Activated naive CD4-positive, alpha-beta T cell treated with anti-CD3 and anti-CD28 coated beads, Interleukin-2, amount 50 U/mL, for 24 hours (primary cell): ENCODE measurements around the gene FIBIN.

Source experiments
- H3K27ac Mint-ChIP-seq: one replicate; pipeline ENCODE4 v1.8.0; 2021; ENCODE audit warnings: mild to moderate bottlenecking, mixed read lengths
- H3K27me3 Mint-ChIP-seq: one replicate; pipeline ENCODE4 v1.8.0; 2021; ENCODE audit warnings: mixed read lengths
- H3K36me3 Mint-ChIP-seq: one replicate; pipeline ENCODE4 v1.8.0; 2021; ENCODE audit warnings: mixed read lengths
- H3K4me1 Mint-ChIP-seq: one replicate; pipeline ENCODE4 v1.8.0; 2021; ENCODE audit warnings: mixed read lengths
- H3K4me3 Mint-ChIP-seq: one replicate; pipeline ENCODE4 v1.8.0; 2021; ENCODE audit warnings: mild to moderate bottlenecking, mixed read lengths
- H3K9me3 Mint-ChIP-seq: one replicate; pipeline ENCODE4 v1.8.0; 2021; ENCODE audit warnings: mixed read lengths

FIBIN gene

DNA sequence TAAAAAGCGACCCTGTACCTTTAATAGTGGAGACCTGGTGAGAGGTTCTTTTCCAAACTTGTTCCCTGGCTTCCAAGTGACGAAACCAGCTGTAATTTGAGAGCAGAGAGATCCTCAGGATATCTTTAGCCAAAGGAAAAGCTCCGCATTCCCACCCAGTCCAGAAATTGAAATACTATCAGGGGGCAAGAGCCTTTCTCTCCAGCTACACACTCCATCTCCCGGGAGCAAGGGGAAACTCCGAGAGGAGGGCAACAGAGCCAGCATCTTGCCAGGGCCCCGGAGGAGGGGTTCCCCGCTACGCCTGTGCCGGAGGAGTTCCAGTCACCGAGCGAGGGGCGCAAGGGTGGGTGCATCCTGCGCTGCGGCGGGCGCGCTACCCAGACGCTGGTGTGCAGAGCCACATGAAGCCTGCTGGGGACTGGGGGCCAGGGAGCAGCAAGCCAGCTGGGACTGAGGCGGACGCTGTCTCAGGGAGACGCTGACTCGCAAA lies at the start of gene FIBIN:
Gene FIBIN (plus strand): TSS at position 148 of the 493 bp plus-strand sequence. CDS start 415 bp downstream, outside the sequence.
- peaks cover 8% of the 10 kb centered on the region for H3K9me3 Mint-ChIP-seq
- H3K27me3 Mint-ChIP-seq = peaks cover 3% of the 10 kb centered on the region
- no peaks in the 10 kb centered on the region for H3K4me1 Mint-ChIP-seq
- H3K27ac Mint-ChIP-seq = no peak within 1 kb of the TSS
- no peaks in the 10 kb centered on the region for H3K36me3 Mint-ChIP-seq
- H3K4me3 Mint-ChIP-seq = no peak within 1 kb of the TSS

DNA sequence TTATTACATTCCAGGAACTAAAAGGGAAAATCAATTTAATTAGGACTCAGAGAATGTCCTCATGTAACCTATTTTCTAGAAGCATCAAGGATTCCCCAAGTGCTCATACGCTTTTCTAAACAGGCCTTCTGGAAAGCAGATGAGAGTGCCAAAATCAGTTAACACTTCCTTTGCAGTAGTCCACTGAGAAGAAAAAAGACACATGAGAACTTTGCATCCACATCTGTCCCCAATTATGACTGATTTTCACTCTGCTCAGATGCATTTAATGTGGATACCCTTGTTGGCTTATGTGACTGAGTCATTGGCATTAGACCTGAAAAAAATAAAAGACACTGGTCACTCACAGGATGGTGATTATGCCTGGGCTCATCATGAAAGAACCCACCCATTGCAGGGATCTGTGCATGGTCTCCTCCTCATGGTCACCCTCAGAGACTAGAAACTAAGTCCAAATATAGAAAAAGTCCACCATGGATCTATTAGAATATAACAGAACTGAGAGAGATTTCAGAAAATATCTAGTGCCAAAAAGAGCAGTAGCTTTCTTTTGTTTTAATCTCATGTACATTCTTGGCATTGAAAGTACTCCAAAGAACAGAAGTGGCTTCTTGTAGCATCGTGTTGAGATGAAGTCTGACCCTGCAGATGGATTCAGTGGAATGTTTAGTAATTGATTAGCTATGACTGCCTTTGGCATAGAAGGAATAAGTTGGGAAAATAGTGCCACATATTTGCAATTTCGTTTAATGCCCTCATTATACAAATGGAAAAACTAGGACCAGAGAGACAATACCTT lies 48.8 kb upstream of the FIBIN start:
- H3K9me3 Mint-ChIP-seq = no peaks in the 10 kb centered on the region
- no peak overlapping the region for H3K4me3 Mint-ChIP-seq
- H3K27ac Mint-ChIP-seq = no peak overlapping the region
- H3K27me3 Mint-ChIP-seq = no peaks in the 10 kb centered on the region
- no peaks in the 10 kb centered on the region for H3K36me3 Mint-ChIP-seq
- no peaks in the 10 kb centered on the region for H3K4me1 Mint-ChIP-seq

GRCh38 chr11:26946257-26946716 lies 47.6 kb upstream of the FIBIN start:
- Mint-ChIP-seq H3K4me3 (no peak overlapping the region), H3K36me3 (no peaks in the 10 kb centered on the region), H3K9me3 (no peaks in the 10 kb centered on the region), H3K27me3 (no peaks in the 10 kb centered on the region), H3K4me1 (no peaks in the 10 kb centered on the region), H3K27ac (no peak overlapping the region)

DNA sequence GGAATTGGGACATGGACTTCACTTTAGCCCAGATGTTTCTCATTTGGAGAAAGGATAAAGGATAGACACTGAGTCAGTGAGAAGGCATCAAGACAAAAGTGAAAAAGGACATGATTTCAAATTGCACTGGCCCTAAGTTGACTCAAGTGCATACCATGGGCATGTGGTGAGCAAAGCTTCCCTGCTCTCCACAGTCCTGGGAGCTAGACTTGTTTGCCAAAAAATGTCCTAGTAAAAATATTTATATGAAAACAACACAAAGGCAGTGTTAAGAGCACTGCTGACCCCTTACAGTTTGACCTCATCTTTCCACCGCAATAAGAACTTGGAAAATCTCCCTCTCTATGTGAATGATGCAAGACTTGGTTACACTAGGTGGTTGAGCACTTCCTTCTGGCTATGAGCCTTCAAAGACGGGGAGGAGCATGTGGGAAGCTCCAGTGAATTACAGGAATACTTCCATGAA lies 46.5 kb upstream of the FIBIN start:
- H3K4me3 Mint-ChIP-seq = no peak overlapping the region
- H3K27me3 Mint-ChIP-seq = no peaks in the 10 kb centered on the region
- no peaks in the 10 kb centered on the region for H3K4me1 Mint-ChIP-seq
- H3K36me3 Mint-ChIP-seq = no peaks in the 10 kb centered on the region
- no peak overlapping the region for H3K27ac Mint-ChIP-seq
- H3K9me3 Mint-ChIP-seq = no peaks in the 10 kb centered on the region

DNA sequence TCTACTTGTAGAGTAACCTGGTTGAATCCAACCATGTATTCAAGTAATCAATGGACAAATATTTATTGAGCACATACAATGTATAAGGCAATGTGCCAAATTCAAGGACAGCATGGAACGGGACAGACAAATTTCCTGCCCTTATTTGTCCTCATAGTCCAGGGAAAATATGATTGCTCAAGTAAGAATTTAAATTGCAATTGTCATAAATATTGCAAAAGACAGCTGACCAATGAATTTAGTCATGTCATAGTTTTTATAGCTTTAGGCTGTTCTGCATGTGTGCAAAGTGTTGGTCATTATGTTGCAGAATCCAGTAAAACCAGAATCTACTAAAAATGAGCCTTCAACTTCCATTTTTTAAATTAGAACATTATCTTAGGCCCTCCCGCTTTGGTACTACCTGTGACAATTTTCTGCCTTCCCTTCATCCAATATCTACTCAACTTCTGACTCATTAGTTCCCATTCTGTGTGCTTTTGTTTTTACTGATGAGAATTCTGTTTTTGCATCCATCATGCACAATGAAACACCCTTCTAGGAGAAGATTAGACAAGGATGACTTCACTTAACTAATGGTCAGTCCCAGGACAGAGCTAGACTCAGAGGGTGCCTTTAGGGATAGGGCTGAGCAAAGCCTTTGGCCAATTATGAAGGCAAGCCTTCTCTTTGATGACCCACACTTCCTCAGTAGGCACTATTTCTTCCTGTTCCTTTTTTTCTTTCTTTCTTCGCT lies 45.8 kb upstream of the FIBIN start:
- Mint-ChIP-seq H3K36me3 (no peaks in the 10 kb centered on the region), H3K4me3 (no peak overlapping the region), H3K27me3 (no peaks in the 10 kb centered on the region), H3K9me3 (no peaks in the 10 kb centered on the region), H3K4me1 (no peaks in the 10 kb centered on the region), H3K27ac (no peak overlapping the region)

DNA sequence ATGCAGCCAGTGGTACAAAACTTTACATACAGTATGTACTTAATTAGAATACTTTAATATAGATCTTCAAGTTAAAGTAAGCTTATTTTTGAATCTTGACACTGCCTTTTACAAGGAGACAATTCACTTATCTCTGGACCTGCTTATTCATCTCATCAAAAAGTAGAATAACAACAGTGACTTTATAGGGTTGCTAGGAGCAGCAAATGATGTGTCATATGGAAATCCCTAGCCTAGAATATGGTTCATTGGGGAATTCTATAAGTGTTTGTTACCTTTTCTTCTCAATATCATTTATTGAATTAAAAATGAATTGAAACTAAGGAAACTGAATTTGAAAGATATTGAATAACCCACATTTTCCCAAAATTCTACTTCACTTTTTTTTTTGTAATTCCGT lies 45.0 kb upstream of the FIBIN start:
- H3K27ac Mint-ChIP-seq = no peak overlapping the region
- H3K36me3 Mint-ChIP-seq = no peaks in the 10 kb centered on the region
- no peaks in the 10 kb centered on the region for H3K4me1 Mint-ChIP-seq
- H3K9me3 Mint-ChIP-seq = no peaks in the 10 kb centered on the region
- H3K27me3 Mint-ChIP-seq = no peaks in the 10 kb centered on the region
- no peak overlapping the region for H3K4me3 Mint-ChIP-seq

GRCh38 chr11:26949846-26950245 lies 44.1 kb upstream of the FIBIN start:
- Mint-ChIP-seq H3K4me1 (no peaks in the 10 kb centered on the region), H3K4me3 (no peak overlapping the region), H3K27me3 (no peaks in the 10 kb centered on the region), H3K9me3 (no peaks in the 10 kb centered on the region), H3K27ac (no peak overlapping the region), H3K36me3 (no peaks in the 10 kb centered on the region)

- no peaks in the 10 kb centered on the region for H3K36me3 Mint-ChIP-seq
- no peak overlapping the region for H3K27ac Mint-ChIP-seq
- no peaks in the 10 kb centered on the region for H3K9me3 Mint-ChIP-seq
Observed at GRCh38 chr11:26950260-26950719, 43.6 kb upstream of the FIBIN start.

GRCh38 chr11:26951809-26952515 lies 42.0 kb upstream of the FIBIN start:
- no peak overlapping the region for H3K4me3 Mint-ChIP-seq
- no peak overlapping the region for H3K27ac Mint-ChIP-seq
- H3K4me1 Mint-ChIP-seq = no peaks in the 10 kb centered on the region
- no peaks in the 10 kb centered on the region for H3K9me3 Mint-ChIP-seq
- no peaks in the 10 kb centered on the region for H3K36me3 Mint-ChIP-seq
- no peaks in the 10 kb centered on the region for H3K27me3 Mint-ChIP-seq

More at GRCh38 chr11:26950260-26950719, 43.6 kb upstream of the FIBIN start:
- no peaks in the 10 kb centered on the region for H3K4me1 Mint-ChIP-seq
- H3K27me3 Mint-ChIP-seq = no peaks in the 10 kb centered on the region
- H3K4me3 Mint-ChIP-seq = no peak overlapping the region

DNA sequence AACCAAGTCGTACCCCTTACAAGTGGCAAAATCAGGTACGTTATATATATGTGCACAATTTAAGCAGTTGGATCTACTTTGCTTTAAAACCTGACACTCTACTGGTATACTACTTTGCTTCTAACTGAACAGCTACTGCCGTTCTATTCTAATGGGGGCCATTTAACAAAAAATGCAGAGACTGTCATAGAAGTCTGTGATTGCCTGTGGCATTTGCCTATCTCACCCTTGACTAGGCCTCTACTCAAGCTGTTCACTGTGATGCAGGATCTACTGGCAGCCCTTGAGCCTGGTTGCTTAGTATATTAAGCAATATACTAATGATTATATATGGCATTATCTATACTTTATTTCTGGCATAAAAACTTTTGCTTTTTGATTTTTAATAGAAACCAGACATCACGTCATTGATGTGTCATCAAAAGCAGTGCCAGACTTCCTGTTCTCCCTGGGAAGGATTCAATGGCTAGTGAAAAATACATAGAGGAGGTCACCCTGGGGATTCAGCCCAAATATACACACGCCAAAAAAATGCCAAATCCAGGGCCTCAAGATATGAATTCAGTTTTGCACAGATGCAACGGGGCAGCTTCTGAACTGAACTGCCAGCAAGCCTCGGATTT lies 40.0 kb upstream of the FIBIN start:
- H3K36me3 Mint-ChIP-seq = no peaks in the 10 kb centered on the region
- H3K27ac Mint-ChIP-seq = no peak overlapping the region
- no peak overlapping the region for H3K4me3 Mint-ChIP-seq
- H3K9me3 Mint-ChIP-seq = no peaks in the 10 kb centered on the region
- no peaks in the 10 kb centered on the region for H3K4me1 Mint-ChIP-seq
- H3K27me3 Mint-ChIP-seq = no peaks in the 10 kb centered on the region

- Mint-ChIP-seq H3K4me1 (no peaks in the 10 kb centered on the region), H3K4me3 (no peak overlapping the region), H3K27me3 (no peaks in the 10 kb centered on the region), H3K27ac (no peak overlapping the region), H3K9me3 (no peaks in the 10 kb centered on the region), H3K36me3 (no peaks in the 10 kb centered on the region)
Observed at GRCh38 chr11:26958005-26958701, 35.8 kb upstream of the FIBIN start.

DNA sequence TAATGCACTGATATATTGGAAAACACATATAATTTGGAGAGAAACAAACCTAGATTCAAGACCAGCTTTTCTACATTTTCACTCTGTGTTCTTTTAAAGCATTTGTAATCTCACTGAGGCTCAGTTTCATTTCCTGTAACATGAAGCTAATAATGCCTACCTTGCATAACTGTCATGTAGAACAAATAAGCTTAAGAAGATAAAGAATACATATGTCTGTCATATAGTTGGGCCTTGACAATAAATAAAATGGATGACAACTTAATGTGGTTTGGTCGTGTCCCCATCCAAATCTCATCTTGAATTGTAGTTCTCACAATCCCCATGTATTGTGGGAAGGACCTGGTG lies 35.2 kb upstream of the FIBIN start:
- Mint-ChIP-seq H3K4me3 (no peak overlapping the region), H3K9me3 (no peaks in the 10 kb centered on the region), H3K4me1 (no peaks in the 10 kb centered on the region), H3K36me3 (no peaks in the 10 kb centered on the region), H3K27me3 (no peaks in the 10 kb centered on the region), H3K27ac (no peak overlapping the region)

GRCh38 chr11:26960281-26960680 lies 33.6 kb upstream of the FIBIN start:
- Mint-ChIP-seq H3K4me1 (no peaks in the 10 kb centered on the region), H3K27ac (no peak overlapping the region), H3K4me3 (no peak overlapping the region), H3K36me3 (no peaks in the 10 kb centered on the region), H3K9me3 (no peaks in the 10 kb centered on the region), H3K27me3 (no peaks in the 10 kb centered on the region)

DNA sequence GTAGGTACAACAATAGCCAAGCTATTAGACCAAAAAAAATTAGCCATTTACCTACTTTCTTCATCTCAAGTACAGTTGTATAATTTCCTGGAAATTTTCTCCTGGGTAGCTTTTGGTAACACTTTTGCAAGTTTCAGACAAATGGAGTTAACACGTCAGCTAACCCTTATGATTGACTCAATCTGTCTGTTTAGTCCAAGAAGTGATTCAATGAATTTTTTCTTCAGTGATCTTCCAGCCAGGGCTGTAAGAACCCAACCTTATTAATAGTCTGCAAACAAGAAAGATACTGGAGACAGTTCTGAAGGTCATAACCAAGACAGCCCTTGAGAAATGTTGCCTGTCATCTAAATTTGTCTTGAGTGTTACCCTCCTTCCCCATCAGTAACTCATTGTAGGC lies 30.1 kb upstream of the FIBIN start:
- Mint-ChIP-seq H3K27ac (no peak overlapping the region), H3K9me3 (no peaks in the 10 kb centered on the region), H3K4me1 (no peaks in the 10 kb centered on the region), H3K36me3 (no peaks in the 10 kb centered on the region), H3K4me3 (no peak overlapping the region), H3K27me3 (no peaks in the 10 kb centered on the region)

- H3K36me3 Mint-ChIP-seq = no peaks in the 10 kb centered on the region
- H3K4me1 Mint-ChIP-seq = no peaks in the 10 kb centered on the region
- no peaks in the 10 kb centered on the region for H3K9me3 Mint-ChIP-seq
- H3K27me3 Mint-ChIP-seq = no peaks in the 10 kb centered on the region
- H3K27ac Mint-ChIP-seq = no peak overlapping the region
- no peak overlapping the region for H3K4me3 Mint-ChIP-seq
Observed at GRCh38 chr11:26964339-26964738, 29.6 kb upstream of the FIBIN start.
